Spleen (tissue), 7 donors: ENCODE data around the gene CMTM4.

Source experiments
- POLR2A ChIP-seq, 3 donors: fragments of 450-650 bp; IDR thresholded peaks; one replicate each; pipeline ENCODE4 v1.5.1; 2017; ENCODE audit warnings: antibody characterized with exemption in 3 of 3, mild to moderate bottlenecking in 1 of 3
- TF ChIP-seq, protein P1 (sequence below), 11 experiments: fragments of 200-600 bp in 7 of 11; fragments of 450-650 bp in 4 of 11; sonication (generic) in 4 of 11; IDR thresholded peaks in 8 of 11; conservative IDR thresholded peaks in 3 of 11; 1 replicate in 7 of 11; 2 replicates in 4 of 11; pipeline versions ENCODE4 v1.4.0 to v1.8.0; 2016 to 2021; ENCODE audit warnings: antibody characterized with exemption in 11 of 11, inconsistent platforms in 4 of 11, mild to moderate bottlenecking in 1 of 11
- donor health status: DM: no; HTN: no; CAD: no; lungs with moderate emphysema.
- donor health status: DM: no; HTN: no; CAD: no.
- donor health status: DM: no; HTN: no; CAD: no.

- no peak for TF ChIP-seq POLR2A (IDR thresholded peaks at IDR 0.05)
- TF ChIP-seq, protein P1, sequence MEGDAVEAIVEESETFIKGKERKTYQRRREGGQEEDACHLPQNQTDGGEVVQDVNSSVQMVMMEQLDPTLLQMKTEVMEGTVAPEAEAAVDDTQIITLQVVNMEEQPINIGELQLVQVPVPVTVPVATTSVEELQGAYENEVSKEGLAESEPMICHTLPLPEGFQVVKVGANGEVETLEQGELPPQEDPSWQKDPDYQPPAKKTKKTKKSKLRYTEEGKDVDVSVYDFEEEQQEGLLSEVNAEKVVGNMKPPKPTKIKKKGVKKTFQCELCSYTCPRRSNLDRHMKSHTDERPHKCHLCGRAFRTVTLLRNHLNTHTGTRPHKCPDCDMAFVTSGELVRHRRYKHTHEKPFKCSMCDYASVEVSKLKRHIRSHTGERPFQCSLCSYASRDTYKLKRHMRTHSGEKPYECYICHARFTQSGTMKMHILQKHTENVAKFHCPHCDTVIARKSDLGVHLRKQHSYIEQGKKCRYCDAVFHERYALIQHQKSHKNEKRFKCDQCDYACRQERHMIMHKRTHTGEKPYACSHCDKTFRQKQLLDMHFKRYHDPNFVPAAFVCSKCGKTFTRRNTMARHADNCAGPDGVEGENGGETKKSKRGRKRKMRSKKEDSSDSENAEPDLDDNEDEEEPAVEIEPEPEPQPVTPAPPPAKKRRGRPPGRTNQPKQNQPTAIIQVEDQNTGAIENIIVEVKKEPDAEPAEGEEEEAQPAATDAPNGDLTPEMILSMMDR (IDR thresholded peaks at IDR 0.05 in 8 of 11, conservative IDR thresholded peaks at IDR 0.05 in 3 of 11): no peak
These were observed 103.7 kb downstream of the CMTM4 start for GRCh38 chr16:66592814-66593213.
